HL-60 (cell line): ENCODE results near the gene WWP2.

Experiments
- DNase-seq, 2 experiments: peaks; one replicate each; pipeline ENCODE4 v3.0.0-alpha.2; 2010 to 2020; ENCODE audit warnings: low read depth in 1 of 2, low spot score in 1 of 2
- H3K27ac ChIP-seq: fragments of 250-450 bp; sonication (Bioruptor Pico); replicated peaks from 2 replicates; pipeline ENCODE4 v1.5.1; 2020; ENCODE audit warnings: mild to moderate bottlenecking, moderate library complexity
- H3K27me3 ChIP-seq: fragments of 250-450 bp; sonication (Bioruptor Pico); 2 replicates; pipeline ENCODE4 v1.5.1; 2021; ENCODE audit warnings: mild to moderate bottlenecking, moderate library complexity; ENCODE audit not compliant: insufficient read depth, poor library complexity, severe bottlenecking
- H3K4me3 ChIP-seq: replicated peaks from 2 replicates; pipeline ENCODE4 v1.5.1; 2011; ENCODE audit warnings: mild to moderate bottlenecking, control low read depth, low read length; ENCODE audit not compliant: insufficient read depth
- CTCF ChIP-seq: IDR thresholded peaks from one replicate; pipeline ENCODE4 v1.5.1; 2011; ENCODE audit warnings: low read length, control low read depth, inconsistent platforms; ENCODE audit not compliant: insufficient read depth
- GABPA ChIP-seq: IDR thresholded peaks from 2 replicates; pipeline ENCODE4 v1.6.1; 2012; ENCODE audit warnings: low read depth
- POLR2AphosphoS5 ChIP-seq: IDR thresholded peaks from 2 replicates; pipeline ENCODE4 v1.6.1; 2012; ENCODE audit warnings: low read depth
- REST ChIP-seq: IDR thresholded peaks from 2 replicates; pipeline ENCODE4 v1.6.1; 2012; ENCODE audit warnings: low read depth; ENCODE audit not compliant: insufficient replicate concordance
- SPI1 ChIP-seq: IDR thresholded peaks from 2 replicates; pipeline ENCODE4 v1.6.1; 2012; ENCODE audit warnings: low read depth, mild to moderate bottlenecking, borderline replicate concordance

WWP2 gene

GRCh38 chr16:69936751-69937211, 174.6 kb downstream of the WWP2 start:
- Histone ChIP-seq H3K27me3 (no peaks in the 10 kb centered on the region), H3K27ac (no peak overlapping the region), H3K4me3 (no peak overlapping the region)
- no peak for DNase-seq
- no peak for TF ChIP-seq GABPA
- no peak for TF ChIP-seq SPI1
- no peak for TF ChIP-seq CTCF
- no peak for TF ChIP-seq POLR2AphosphoS5
- no peak for TF ChIP-seq REST

- Histone ChIP-seq H3K4me3 (no peak overlapping the region), H3K27me3 (no peaks in the 10 kb centered on the region), H3K27ac (no peak overlapping the region)
- TF ChIP-seq GABPA (no peak), POLR2AphosphoS5 (no peak)
- DNase-seq, result no peak
These were observed 175.4 kb downstream of the WWP2 start for GRCh38 chr16:69937465-69937951.

- no peak for DNase-seq
- H3K27me3 ChIP-seq, result no peaks in the 10 kb centered on the region
- no peak overlapping the region for H3K27ac ChIP-seq
- no peak overlapping the region for H3K4me3 ChIP-seq
- no peak for TF ChIP-seq GABPA
- no peak for TF ChIP-seq SPI1
- TF ChIP-seq CTCF, result no peak
- TF ChIP-seq REST, result no peak
- TF ChIP-seq POLR2AphosphoS5, result no peak
These were observed 177.1 kb downstream of the WWP2 start for GRCh38 chr16:69938981-69939820.

- no peak for DNase-seq
- H3K27me3 ChIP-seq, result no peaks in the 10 kb centered on the region
- H3K4me3 ChIP-seq, result no peak overlapping the region
- TF ChIP-seq CTCF (no peak), GABPA (no peak), SPI1 (no peak), POLR2AphosphoS5 (no peak), REST (no peak)
- H3K27ac ChIP-seq, result no peak overlapping the region
These were observed 177.9 kb downstream of the WWP2 start for GRCh38 chr16:69939821-69940585.
